Suprapubic skin (tissue), 3 donors: Measurements from ENCODE around the gene CFAP77.

Experiments
- EP300 ChIP-seq: sonication (generic); formaldehyde crosslinking; IDR thresholded peaks from one replicate; pipeline ENCODE4 v1.6.1; 2017; ENCODE audit warnings: antibody characterized with exemption
- TF ChIP-seq, protein P1 (sequence below), 2 donors: fragments of 200-600 bp in 1 of 2; fragments of 450-650 bp in 1 of 2; sonication (generic) in 1 of 2; IDR thresholded peaks; one replicate each; pipeline ENCODE4 v1.5.1; 2016 to 2019; ENCODE audit warnings: antibody characterized with exemption in 2 of 2, mild to moderate bottlenecking in 1 of 2, moderate library complexity in 1 of 2

DNA sequence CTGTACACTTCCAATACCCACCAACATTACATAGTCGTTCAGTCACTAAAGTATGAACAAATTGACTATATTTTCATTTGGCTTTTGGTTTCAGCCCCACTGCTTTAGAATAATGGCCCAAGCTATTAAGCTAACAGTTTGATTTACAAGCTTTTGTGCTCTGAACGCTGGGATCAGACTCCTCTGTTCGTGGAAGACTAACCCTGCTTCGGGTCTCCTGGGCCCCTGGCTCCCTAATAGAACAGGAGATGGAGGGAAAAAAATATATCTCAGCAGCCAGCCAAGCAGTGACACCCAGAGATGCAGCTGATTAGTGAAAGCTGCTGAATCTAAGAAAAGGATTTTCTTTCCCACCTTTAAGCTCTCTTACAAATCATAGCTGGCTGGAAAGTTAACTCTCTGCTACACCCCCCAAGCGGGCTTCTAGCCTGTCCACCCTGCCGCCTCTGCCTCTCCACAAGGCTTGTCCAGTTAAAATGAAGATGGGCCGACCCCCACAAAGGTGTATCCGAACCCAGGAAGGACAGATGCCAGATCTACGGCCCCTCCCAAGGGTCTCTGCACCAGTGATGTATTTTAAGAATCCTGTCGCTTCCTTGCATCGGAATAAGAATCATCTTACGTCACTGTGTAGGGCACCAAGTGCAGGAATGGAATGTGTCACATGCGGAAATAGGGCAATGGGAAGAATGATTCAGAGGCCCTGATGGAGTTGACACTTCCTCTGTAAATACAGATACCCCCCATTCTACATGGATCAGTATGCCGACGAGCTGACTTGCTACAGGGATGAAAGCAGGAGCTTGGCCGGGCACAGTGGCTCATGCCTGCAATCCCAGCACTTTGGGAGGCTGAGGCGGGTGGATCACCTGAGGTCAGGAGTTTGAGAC lies 139.0 kb downstream of the CFAP77 start:
- TF ChIP-seq, protein P1, sequence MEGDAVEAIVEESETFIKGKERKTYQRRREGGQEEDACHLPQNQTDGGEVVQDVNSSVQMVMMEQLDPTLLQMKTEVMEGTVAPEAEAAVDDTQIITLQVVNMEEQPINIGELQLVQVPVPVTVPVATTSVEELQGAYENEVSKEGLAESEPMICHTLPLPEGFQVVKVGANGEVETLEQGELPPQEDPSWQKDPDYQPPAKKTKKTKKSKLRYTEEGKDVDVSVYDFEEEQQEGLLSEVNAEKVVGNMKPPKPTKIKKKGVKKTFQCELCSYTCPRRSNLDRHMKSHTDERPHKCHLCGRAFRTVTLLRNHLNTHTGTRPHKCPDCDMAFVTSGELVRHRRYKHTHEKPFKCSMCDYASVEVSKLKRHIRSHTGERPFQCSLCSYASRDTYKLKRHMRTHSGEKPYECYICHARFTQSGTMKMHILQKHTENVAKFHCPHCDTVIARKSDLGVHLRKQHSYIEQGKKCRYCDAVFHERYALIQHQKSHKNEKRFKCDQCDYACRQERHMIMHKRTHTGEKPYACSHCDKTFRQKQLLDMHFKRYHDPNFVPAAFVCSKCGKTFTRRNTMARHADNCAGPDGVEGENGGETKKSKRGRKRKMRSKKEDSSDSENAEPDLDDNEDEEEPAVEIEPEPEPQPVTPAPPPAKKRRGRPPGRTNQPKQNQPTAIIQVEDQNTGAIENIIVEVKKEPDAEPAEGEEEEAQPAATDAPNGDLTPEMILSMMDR (IDR thresholded peaks at IDR 0.05) = no peak
- no peak for TF ChIP-seq EP300
